Mesenchymal stem cell (in vitro differentiated cells and primary cell): Measurements from ENCODE around the gene USP25.

Source experiments
- DNase-seq: peaks from one replicate; pipeline ENCODE4 v3.0.0-alpha.2; 2013
- H2AFZ ChIP-seq: one replicate; pipeline ENCODE4 v1.6.1; 2013; ENCODE audit warnings: low read depth, mild to moderate bottlenecking, control low read depth, inconsistent platforms, low read length, moderate library complexity
- H2AK5ac ChIP-seq: 2 replicates; pipeline ENCODE4 v1.6.1; 2013; ENCODE audit warnings: low read length, moderate library complexity, mild to moderate bottlenecking, inconsistent platforms; ENCODE audit not compliant: severe bottlenecking
- H2BK120ac ChIP-seq: one replicate; pipeline ENCODE4 v1.6.1; 2013; ENCODE audit warnings: low read depth, mild to moderate bottlenecking, inconsistent platforms, low read length, moderate library complexity
- H2BK12ac ChIP-seq, 2 experiments: one replicate each; pipeline ENCODE4 v1.6.1; 2013; ENCODE audit warnings: inconsistent platforms in 2 of 2, low read length in 2 of 2, mild to moderate bottlenecking in 2 of 2, moderate library complexity in 2 of 2, control low read depth in 1 of 2
- H2BK15ac ChIP-seq: one replicate; pipeline ENCODE4 v1.6.1; 2013; ENCODE audit warnings: mild to moderate bottlenecking, low read depth, inconsistent platforms; ENCODE audit not compliant: poor library complexity, severe bottlenecking
- H2BK5ac ChIP-seq: 2 replicates; pipeline ENCODE4 v1.6.1; 2013; ENCODE audit warnings: low read depth, mild to moderate bottlenecking, low read length, control low read depth, inconsistent platforms; ENCODE audit not compliant: poor library complexity, severe bottlenecking
- H3K14ac ChIP-seq, 2 experiments: one replicate each; pipeline ENCODE4 v1.6.1; 2013; ENCODE audit warnings: inconsistent platforms in 2 of 2, low read length in 2 of 2, control low read depth in 1 of 2, mild to moderate bottlenecking in 1 of 2, moderate library complexity in 1 of 2
- H3K18ac ChIP-seq, 2 experiments: one replicate each; pipeline ENCODE4 v1.6.1; 2013; ENCODE audit warnings: inconsistent platforms in 2 of 2, low read length in 2 of 2, control low read depth in 1 of 2, low read depth in 1 of 2, mild to moderate bottlenecking in 1 of 2
- H3K23ac ChIP-seq, 2 experiments: one replicate each; pipeline ENCODE4 v1.6.1; 2013; ENCODE audit warnings: inconsistent platforms in 2 of 2, low read length in 2 of 2, mild to moderate bottlenecking in 2 of 2, moderate library complexity in 2 of 2, control low read depth in 1 of 2
- H3K27ac ChIP-seq: 2 replicates; pipeline ENCODE4 v1.5.1; 2013; ENCODE audit warnings: mild to moderate bottlenecking, moderate library complexity, low read length, control low read depth, inconsistent platforms; ENCODE audit not compliant: poor library complexity, severe bottlenecking
- H3K27me3 ChIP-seq, 2 experiments: 2 replicates each; pipeline versions ENCODE4 v1.6.1 to v1.7.0; 2013; ENCODE audit warnings: low read length in 2 of 2, mild to moderate bottlenecking in 2 of 2, moderate library complexity in 2 of 2, control low read depth in 1 of 2, inconsistent platforms in 1 of 2; ENCODE audit not compliant: control insufficient read depth in 1 of 2, insufficient read depth in 1 of 2
- H3K36me3 ChIP-seq, 2 experiments: 2 replicates each; pipeline versions ENCODE4 v1.6.1 to v1.7.0; 2013; ENCODE audit warnings: low read length in 2 of 2, control low read depth in 1 of 2, inconsistent platforms in 1 of 2, low read depth in 1 of 2, mild to moderate bottlenecking in 1 of 2; ENCODE audit not compliant: insufficient read depth in 2 of 2, control insufficient read depth in 1 of 2
- H3K4ac ChIP-seq, 2 experiments: one replicate each; pipeline ENCODE4 v1.6.1; 2013; ENCODE audit warnings: inconsistent platforms in 2 of 2, low read length in 2 of 2, mild to moderate bottlenecking in 2 of 2, moderate library complexity in 2 of 2, control low read depth in 1 of 2, low read depth in 1 of 2
- H3K4me1 ChIP-seq: 2 replicates; pipeline ENCODE4 v1.6.1; 2013; ENCODE audit warnings: low read depth, low read length, control low read depth; ENCODE audit not compliant: control insufficient read depth, insufficient read depth
- H3K4me2 ChIP-seq: 2 replicates; pipeline ENCODE4 v1.6.1; 2013; ENCODE audit warnings: low read length, mild to moderate bottlenecking, inconsistent platforms; ENCODE audit not compliant: poor library complexity, severe bottlenecking
- H3K4me3 ChIP-seq, 2 experiments: 2 replicates each; pipeline versions ENCODE4 v1.5.1 to v1.7.0; 2013; ENCODE audit warnings: low read length in 2 of 2, mild to moderate bottlenecking in 2 of 2, control low read depth in 1 of 2, low read depth in 1 of 2; ENCODE audit not compliant: insufficient read depth in 1 of 2
- H3K79me1 ChIP-seq: replicated peaks from 2 replicates; pipeline ENCODE4 v1.6.1; 2013; ENCODE audit warnings: mild to moderate bottlenecking, control low read depth, low read length, inconsistent platforms; ENCODE audit not compliant: poor library complexity, severe bottlenecking
- H3K9ac ChIP-seq: 2 replicates; pipeline ENCODE4 v1.7.0; 2013; ENCODE audit warnings: mild to moderate bottlenecking, low read length, moderate library complexity
- H3K9me3 ChIP-seq: 2 replicates; pipeline ENCODE4 v1.7.0; 2013; ENCODE audit warnings: mild to moderate bottlenecking, low read length; ENCODE audit not compliant: control insufficient read depth
- H4K8ac ChIP-seq: one replicate; pipeline ENCODE4 v1.6.1; 2013; ENCODE audit warnings: inconsistent platforms, mild to moderate bottlenecking, low read length, moderate library complexity
- H4K91ac ChIP-seq: one replicate; pipeline ENCODE4 v1.6.1; 2013; ENCODE audit warnings: mild to moderate bottlenecking, low read length, inconsistent platforms
- WGBS: methylation state at CpG from one replicate; pipeline ENCODE4 v1.1.7; 2013; ENCODE audit warnings: mixed read lengths; 5-methylcytosine and 5-hydroxymethylcytosine counted together

Gene USP25

GRCh38 chr21:15754640-15755039 lies 24.9 kb downstream of the USP25 start:
- Histone ChIP-seq H3K18ac (no peak overlapping the region), H2AFZ (no peak overlapping the region), H3K9ac (peak overlapping the region; percentile 10), H2AK5ac (no peak overlapping the region), H3K27ac (peak overlapping the region; percentile 85), H3K36me3 (no peaks in the 10 kb centered on the region), H3K79me1 (peaks cover 2% of the 10 kb centered on the region), H3K14ac (no peak overlapping the region), H3K4ac (no peak overlapping the region), H2BK120ac (no peak overlapping the region), H3K4me2 (peak overlapping the region; percentile 12), H3K23ac (no peak overlapping the region), H2BK5ac (no peak overlapping the region), H2BK15ac (no peak overlapping the region), H3K9me3 (no peaks in the 10 kb centered on the region), H3K27me3 (no peaks in the 10 kb centered on the region), H4K91ac (no peak overlapping the region), H3K4me1 (peaks cover 6% of the 10 kb centered on the region), H3K4me3 (no peak overlapping the region), H4K8ac (no peak overlapping the region), H2BK12ac (no peak overlapping the region)
- DNase-seq = peak; percentile 79
- no CpG with 5 or more reads among the region's 1 CpG for WGBS

- no peak overlapping the region for H3K18ac ChIP-seq
- 88% methylated on average over 2 of the region's 3 CpGs for WGBS
These were observed 25.3 kb downstream of the USP25 start for GRCh38 chr21:15755125-15755524.

DNA sequence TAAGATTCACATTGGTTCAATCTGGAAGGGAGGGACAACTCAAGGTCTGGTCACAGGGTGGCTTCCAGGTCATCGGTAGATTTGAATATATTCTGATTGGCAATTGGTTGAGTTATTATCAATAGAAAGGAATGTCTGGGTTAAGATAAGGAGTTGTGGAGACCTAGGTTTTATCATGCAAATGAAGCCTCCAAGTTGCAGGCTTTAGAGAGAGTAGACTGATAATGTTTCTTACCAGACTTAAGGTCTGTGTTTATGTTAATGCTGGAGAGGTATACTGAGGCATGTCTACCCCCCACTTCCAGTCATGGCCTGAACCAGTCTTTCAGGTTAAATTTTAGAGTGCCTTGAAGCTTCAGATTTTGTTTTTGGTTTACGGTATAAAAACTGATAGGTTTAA lies 29.7 kb downstream of the USP25 start:
- Histone ChIP-seq H2BK120ac (no peak overlapping the region), H3K4me1 (peaks cover 2% of the 10 kb centered on the region), H3K27ac (no peak overlapping the region), H3K9me3 (no peaks in the 10 kb centered on the region), H4K8ac (no peak overlapping the region), H4K91ac (no peak overlapping the region), H3K4me2 (no peak overlapping the region), H3K4ac (no peak overlapping the region), H3K36me3 (peaks cover 0 to 3% of the 10 kb centered on the region in 2 experiments), H3K14ac (no peak overlapping the region), H3K27me3 (no peaks in the 10 kb centered on the region), H3K9ac (no peak overlapping the region), H3K18ac (no peak overlapping the region), H3K23ac (no peak overlapping the region), H3K79me1 (peaks cover 7% of the 10 kb centered on the region), H2BK5ac (no peak overlapping the region), H2AFZ (no peak overlapping the region), H2BK12ac (no peak overlapping the region), H2AK5ac (no peak overlapping the region), H2BK15ac (no peak overlapping the region), H3K4me3 (no peak overlapping the region)
- 82% methylated on average over 2 of the region's 2 CpGs for WGBS
- DNase-seq = no peak

More at GRCh38 chr21:15755125-15755524, 25.3 kb downstream of the USP25 start:
- Histone ChIP-seq H2BK15ac (no peak overlapping the region), H2BK5ac (no peak overlapping the region), H3K4me1 (peaks cover 3% of the 10 kb centered on the region), H3K27ac (peak overlapping the region; percentile 85), H3K14ac (no peak overlapping the region), H2AK5ac (no peak overlapping the region), H3K27me3 (no peaks in the 10 kb centered on the region), H3K4ac (no peak overlapping the region), H4K91ac (no peak overlapping the region), H3K4me3 (no peak overlapping the region), H4K8ac (no peak overlapping the region), H3K79me1 (peaks cover 4% of the 10 kb centered on the region), H2AFZ (no peak overlapping the region), H3K36me3 (no peaks in the 10 kb centered on the region), H3K4me2 (no peak overlapping the region), H3K9me3 (no peaks in the 10 kb centered on the region), H2BK120ac (no peak overlapping the region), H3K23ac (no peak overlapping the region), H3K9ac (peak overlapping the region; percentile 10), H2BK12ac (no peak overlapping the region)
- peak; percentile 24 for DNase-seq

DNA sequence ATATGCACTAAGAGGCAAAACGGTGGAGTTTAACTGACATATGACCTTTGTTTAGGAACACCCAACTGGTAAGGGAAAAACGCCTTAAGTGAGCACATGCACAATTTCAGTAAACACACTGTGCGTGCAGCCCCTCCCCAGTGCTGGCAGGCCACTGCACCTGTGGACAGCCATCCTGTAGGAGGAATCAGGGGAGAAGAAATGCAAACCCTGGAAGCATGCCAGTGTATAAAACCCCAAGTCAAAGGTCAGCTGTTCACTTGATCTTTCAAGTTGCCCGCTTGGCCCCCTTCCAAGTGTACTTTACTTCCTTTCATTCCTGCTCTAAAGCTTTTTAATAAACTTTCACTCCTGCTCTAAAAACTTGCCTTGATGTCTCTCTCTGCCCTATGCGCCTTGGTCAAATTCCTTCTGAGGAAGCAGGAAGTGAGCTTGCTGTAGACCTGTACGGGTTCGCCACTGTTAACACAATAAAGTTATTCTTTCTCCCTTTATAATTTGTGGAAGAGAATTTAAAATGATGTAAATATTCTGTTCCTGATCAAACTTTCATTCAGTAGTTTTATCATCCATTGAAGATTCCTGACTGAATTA lies 31.8 kb downstream of the USP25 start:
- H3K18ac ChIP-seq = no peak overlapping the region
- H2BK15ac ChIP-seq = no peak overlapping the region
- peak overlapping the region in 1 of 2 experiments; percentile 37 for H3K4ac ChIP-seq
- WGBS = 90% methylated on average over 5 of the region's 7 CpGs
- H3K14ac ChIP-seq = peak overlapping the region in 1 of 2 experiments; percentile 65
- peaks cover 2% of the 10 kb centered on the region for H3K4me1 ChIP-seq
- peaks cover 7% of the 10 kb centered on the region for H3K79me1 ChIP-seq
- H3K23ac ChIP-seq = no peak overlapping the region
- H3K27ac ChIP-seq = no peak overlapping the region
- no peak overlapping the region for H3K4me3 ChIP-seq
- H3K4me2 ChIP-seq = no peak overlapping the region
- H2BK5ac ChIP-seq = no peak overlapping the region
- no peak overlapping the region for H4K91ac ChIP-seq
- no peak overlapping the region for H3K9ac ChIP-seq
- H3K27me3 ChIP-seq = no peaks in the 10 kb centered on the region
- DNase-seq = no peak
- peaks cover 0 to 3% of the 10 kb centered on the region in 2 experiments for H3K36me3 ChIP-seq
- no peak overlapping the region for H4K8ac ChIP-seq
- H3K9me3 ChIP-seq = no peaks in the 10 kb centered on the region
- no peak overlapping the region for H2BK12ac ChIP-seq
- no peak overlapping the region for H2AK5ac ChIP-seq
- H2AFZ ChIP-seq = no peak overlapping the region
- no peak overlapping the region for H2BK120ac ChIP-seq
